OCI-LY1 (cell line): Measurements from ENCODE around the gene FRMD4A.

Source experiments
- H2AFZ ChIP-seq: fragments of 200-600 bp; sonication (generic), shearing (Covaris generic); 2 replicates; pipeline ENCODE4 v1.6.0; 2014; ENCODE audit warnings: antibody characterized with exemption, mild to moderate bottlenecking, low read length
- H3F3A ChIP-seq: fragments of 200-600 bp; sonication (generic), shearing (Covaris generic); 2 replicates; pipeline ENCODE4 v1.6.0; 2014; ENCODE audit warnings: mild to moderate bottlenecking, antibody characterized with exemption, low read length, moderate library complexity; ENCODE audit not compliant: insufficient read depth
- H3K27ac ChIP-seq: fragments of 200-600 bp; sonication (generic); 2 replicates; pipeline ENCODE4 v1.5.1; 2014; ENCODE audit warnings: low read length, mixed run types, mild to moderate bottlenecking, low read depth; ENCODE audit not compliant: poor library complexity, severe bottlenecking
- H3K27me3 ChIP-seq: fragments of 200-600 bp; sonication (generic); 2 replicates; pipeline ENCODE4 v1.6.0; 2014; ENCODE audit warnings: antibody characterized with exemption, mild to moderate bottlenecking, low read length, moderate library complexity; ENCODE audit not compliant: insufficient read depth
- H3K36me3 ChIP-seq: fragments of 200-600 bp; sonication (generic); 2 replicates; pipeline ENCODE4 v1.6.1; 2014; ENCODE audit warnings: mild to moderate bottlenecking, antibody characterized with exemption, low read length, moderate library complexity, mixed read lengths; ENCODE audit not compliant: insufficient read depth
- H3K4me1 ChIP-seq: fragments of 200-600 bp; sonication (generic); 2 replicates; pipeline ENCODE4 v1.5.1; 2014; ENCODE audit warnings: mild to moderate bottlenecking, low read length, moderate library complexity; ENCODE audit not compliant: insufficient read depth, severe bottlenecking
- H3K4me2 ChIP-seq: fragments of 200-600 bp; sonication (generic), shearing (Covaris generic); 2 replicates; pipeline ENCODE4 v1.6.1; 2014; ENCODE audit warnings: low read length
- H3K4me3 ChIP-seq: fragments of 200-600 bp; sonication (generic); 2 replicates; pipeline ENCODE4 v1.5.1; 2014; ENCODE audit warnings: low read length, low read depth, mild to moderate bottlenecking, mixed read lengths; ENCODE audit not compliant: poor library complexity, severe bottlenecking
- H3K79me2 ChIP-seq: fragments of 200-600 bp; shearing (Covaris generic); 2 replicates; pipeline ENCODE4 v1.6.1; 2016; ENCODE audit warnings: mixed run types, low read length, mixed read lengths; ENCODE audit not compliant: insufficient read depth
- H3K9ac ChIP-seq: fragments of 200-600 bp; sonication (generic), shearing (Covaris generic); 2 replicates; pipeline ENCODE4 v1.6.1; 2014; ENCODE audit warnings: mild to moderate bottlenecking, low read length, mixed read lengths
- H3K9me2 ChIP-seq: fragments of 200-600 bp; sonication (generic), shearing (Covaris generic); 2 replicates; pipeline ENCODE4 v1.6.1; 2014; ENCODE audit warnings: low read depth, mild to moderate bottlenecking, low read length, mixed read lengths
- H3K9me3 ChIP-seq: fragments of 200-600 bp; shearing (Covaris generic); 2 replicates; pipeline ENCODE4 v1.6.1; 2014; ENCODE audit warnings: low read length, mixed read lengths
- H4K20me1 ChIP-seq: fragments of 200-600 bp; sonication (generic), shearing (Covaris generic); 2 replicates; pipeline ENCODE4 v1.6.0; 2016; ENCODE audit warnings: mild to moderate bottlenecking, low read length; ENCODE audit not compliant: insufficient read depth
- EZH2 ChIP-seq: fragments of 200-600 bp; sonication (generic), shearing (Covaris generic); IDR thresholded peaks from 2 replicates; pipeline ENCODE4 v1.8.0; 2017; ENCODE audit warnings: borderline replicate concordance, mixed run types, mild to moderate bottlenecking, antibody characterized with exemption, low read length, moderate library complexity, mixed read lengths
- TF ChIP-seq, protein P1 (sequence below): fragments of 200-600 bp; sonication (generic), shearing (Covaris generic); IDR thresholded peaks from 2 replicates; pipeline ENCODE4 v1.5.1; 2017; ENCODE audit warnings: mild to moderate bottlenecking, antibody characterized with exemption, low read length, moderate library complexity, mixed read lengths

The FRMD4A gene

DNA sequence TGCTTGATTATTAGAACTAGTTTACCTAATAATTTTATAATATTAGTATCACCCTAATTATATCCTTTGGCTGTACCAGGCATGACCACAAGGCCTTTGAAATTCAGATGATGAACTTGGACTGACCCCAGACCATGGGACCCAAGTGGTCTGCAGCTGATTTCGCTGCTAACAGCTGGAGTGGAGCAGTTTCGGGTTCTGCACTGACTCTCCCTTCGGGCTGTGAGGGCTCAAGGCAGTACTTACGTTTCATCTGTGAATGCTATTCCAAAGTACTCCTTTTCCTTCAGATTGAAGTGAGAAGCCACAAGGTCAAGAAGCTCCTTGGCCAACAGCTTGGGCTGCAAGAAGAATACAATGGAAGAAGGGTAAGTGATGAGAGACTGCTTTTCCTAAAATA lies 520.2 kb downstream of the FRMD4A start:
- H3F3A ChIP-seq, result no peaks in the 10 kb centered on the region
- H3K4me3 ChIP-seq, result no peak overlapping the region
- H3K4me2 ChIP-seq, result no peak overlapping the region
- no peaks in the 10 kb centered on the region for H3K36me3 ChIP-seq
- H2AFZ ChIP-seq, result no peak overlapping the region
- H3K79me2 ChIP-seq, result no peaks in the 10 kb centered on the region
- no peaks in the 10 kb centered on the region for H4K20me1 ChIP-seq
- no peaks in the 10 kb centered on the region for H3K9me2 ChIP-seq
- H3K27me3 ChIP-seq, result no peaks in the 10 kb centered on the region
- H3K9ac ChIP-seq, result no peak overlapping the region
- TF ChIP-seq EZH2, result no peak
- TF ChIP-seq, protein P1, sequence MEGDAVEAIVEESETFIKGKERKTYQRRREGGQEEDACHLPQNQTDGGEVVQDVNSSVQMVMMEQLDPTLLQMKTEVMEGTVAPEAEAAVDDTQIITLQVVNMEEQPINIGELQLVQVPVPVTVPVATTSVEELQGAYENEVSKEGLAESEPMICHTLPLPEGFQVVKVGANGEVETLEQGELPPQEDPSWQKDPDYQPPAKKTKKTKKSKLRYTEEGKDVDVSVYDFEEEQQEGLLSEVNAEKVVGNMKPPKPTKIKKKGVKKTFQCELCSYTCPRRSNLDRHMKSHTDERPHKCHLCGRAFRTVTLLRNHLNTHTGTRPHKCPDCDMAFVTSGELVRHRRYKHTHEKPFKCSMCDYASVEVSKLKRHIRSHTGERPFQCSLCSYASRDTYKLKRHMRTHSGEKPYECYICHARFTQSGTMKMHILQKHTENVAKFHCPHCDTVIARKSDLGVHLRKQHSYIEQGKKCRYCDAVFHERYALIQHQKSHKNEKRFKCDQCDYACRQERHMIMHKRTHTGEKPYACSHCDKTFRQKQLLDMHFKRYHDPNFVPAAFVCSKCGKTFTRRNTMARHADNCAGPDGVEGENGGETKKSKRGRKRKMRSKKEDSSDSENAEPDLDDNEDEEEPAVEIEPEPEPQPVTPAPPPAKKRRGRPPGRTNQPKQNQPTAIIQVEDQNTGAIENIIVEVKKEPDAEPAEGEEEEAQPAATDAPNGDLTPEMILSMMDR, result no peak
- no peaks in the 10 kb centered on the region for H3K9me3 ChIP-seq
- H3K27ac ChIP-seq, result no peak overlapping the region
- H3K4me1 ChIP-seq, result no peaks in the 10 kb centered on the region

DNA sequence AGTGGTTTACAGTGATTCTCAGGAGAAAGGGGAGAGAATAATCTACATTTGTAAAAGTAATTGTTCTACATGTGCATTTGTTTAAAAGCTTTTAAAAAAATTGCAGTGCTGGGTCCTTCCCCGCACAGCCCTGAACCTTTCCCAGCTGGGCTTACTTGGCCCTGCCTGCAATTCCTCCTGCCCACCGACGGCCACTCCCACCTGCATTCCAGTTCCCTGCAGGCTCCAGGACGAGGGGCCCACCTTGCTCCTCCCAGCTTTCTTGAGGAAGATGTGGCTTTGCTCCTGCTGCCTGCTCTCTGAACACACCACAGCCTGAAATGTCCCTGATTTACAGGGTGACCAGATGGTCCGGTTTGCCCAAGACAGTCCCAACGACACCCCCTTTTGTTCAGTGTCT lies 521.3 kb downstream of the FRMD4A start:
- no peak overlapping the region for H3K4me2 ChIP-seq
- no peak overlapping the region for H3K27ac ChIP-seq

DNA sequence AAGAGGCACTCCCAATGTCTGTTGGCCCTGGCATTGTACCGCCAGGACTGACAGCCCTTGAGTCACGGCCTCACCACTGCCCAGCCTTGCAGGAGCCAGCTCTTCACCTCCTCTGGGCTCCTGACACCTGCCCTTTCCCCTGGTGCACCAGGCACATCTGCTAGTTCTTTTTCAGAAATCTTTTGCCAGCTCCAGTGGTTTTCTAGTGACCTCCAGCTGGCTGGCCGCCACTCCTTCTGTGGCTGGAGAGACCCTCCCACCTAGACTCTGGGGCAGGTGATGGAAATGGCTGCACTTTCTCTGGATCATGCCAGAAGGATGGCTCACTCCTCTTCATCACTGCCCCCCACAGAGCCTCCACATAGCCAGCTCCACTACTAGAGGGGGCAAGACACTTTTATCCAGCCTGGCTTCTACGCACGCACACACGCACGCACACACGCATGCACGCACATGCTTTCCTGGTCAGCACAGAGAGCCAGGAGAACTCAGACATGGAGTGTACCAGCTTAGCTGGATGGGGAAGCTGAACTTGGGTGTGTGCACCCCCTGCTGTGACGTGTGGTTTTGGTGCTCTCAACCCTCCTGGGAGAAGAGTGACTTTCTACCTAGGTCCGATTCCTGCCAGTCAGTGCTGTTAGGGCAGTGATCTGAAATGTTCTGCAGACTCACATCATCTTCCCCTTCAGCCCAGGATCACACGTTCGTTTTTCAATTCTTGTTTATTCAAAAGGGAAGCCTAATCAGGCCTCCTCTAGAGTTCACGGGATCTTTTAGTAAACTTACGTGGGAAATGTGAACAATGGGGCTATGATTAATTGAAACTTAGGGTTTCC lies 522.0 kb downstream of the FRMD4A start:
- no peaks in the 10 kb centered on the region for H3F3A ChIP-seq
- no peak overlapping the region for H3K4me2 ChIP-seq
- no peak overlapping the region for H2AFZ ChIP-seq
- no peaks in the 10 kb centered on the region for H4K20me1 ChIP-seq
- H3K79me2 ChIP-seq, result no peaks in the 10 kb centered on the region
- no peaks in the 10 kb centered on the region for H3K9me3 ChIP-seq
- TF ChIP-seq, protein P1, result no peak
- no peak for TF ChIP-seq EZH2
- H3K27ac ChIP-seq, result no peak overlapping the region
- no peak overlapping the region for H3K4me3 ChIP-seq
- H3K9ac ChIP-seq, result no peak overlapping the region
- no peaks in the 10 kb centered on the region for H3K36me3 ChIP-seq
- H3K4me1 ChIP-seq, result no peaks in the 10 kb centered on the region
- no peaks in the 10 kb centered on the region for H3K9me2 ChIP-seq
- no peaks in the 10 kb centered on the region for H3K27me3 ChIP-seq

More for the DNA sequence above, 521.3 kb downstream of the FRMD4A start:
- Histone ChIP-seq H3K9ac (no peak overlapping the region), H3F3A (no peaks in the 10 kb centered on the region), H3K4me1 (no peaks in the 10 kb centered on the region), H3K9me3 (no peaks in the 10 kb centered on the region), H3K4me3 (no peak overlapping the region), H3K9me2 (no peaks in the 10 kb centered on the region), H3K36me3 (no peaks in the 10 kb centered on the region), H3K79me2 (no peaks in the 10 kb centered on the region), H4K20me1 (no peaks in the 10 kb centered on the region), H2AFZ (no peak overlapping the region), H3K27me3 (no peaks in the 10 kb centered on the region)
- TF ChIP-seq, protein P1, result no peak
- TF ChIP-seq EZH2, result no peak
